GM12801 (cell line): ENCODE results near the gene SALL1.

Experiments used
- CTCF ChIP-seq: IDR thresholded peaks from one replicate; pipeline ENCODE4 v1.5.1; 2011; ENCODE audit warnings: control low read depth; ENCODE audit not compliant: insufficient read length; ENCODE audit errors: extremely low read depth

The SALL1 gene

GRCh38 chr16:51151435-51151960 lies 428 bp upstream of the SALL1 start:
- TF ChIP-seq CTCF, result no peak

DNA sequence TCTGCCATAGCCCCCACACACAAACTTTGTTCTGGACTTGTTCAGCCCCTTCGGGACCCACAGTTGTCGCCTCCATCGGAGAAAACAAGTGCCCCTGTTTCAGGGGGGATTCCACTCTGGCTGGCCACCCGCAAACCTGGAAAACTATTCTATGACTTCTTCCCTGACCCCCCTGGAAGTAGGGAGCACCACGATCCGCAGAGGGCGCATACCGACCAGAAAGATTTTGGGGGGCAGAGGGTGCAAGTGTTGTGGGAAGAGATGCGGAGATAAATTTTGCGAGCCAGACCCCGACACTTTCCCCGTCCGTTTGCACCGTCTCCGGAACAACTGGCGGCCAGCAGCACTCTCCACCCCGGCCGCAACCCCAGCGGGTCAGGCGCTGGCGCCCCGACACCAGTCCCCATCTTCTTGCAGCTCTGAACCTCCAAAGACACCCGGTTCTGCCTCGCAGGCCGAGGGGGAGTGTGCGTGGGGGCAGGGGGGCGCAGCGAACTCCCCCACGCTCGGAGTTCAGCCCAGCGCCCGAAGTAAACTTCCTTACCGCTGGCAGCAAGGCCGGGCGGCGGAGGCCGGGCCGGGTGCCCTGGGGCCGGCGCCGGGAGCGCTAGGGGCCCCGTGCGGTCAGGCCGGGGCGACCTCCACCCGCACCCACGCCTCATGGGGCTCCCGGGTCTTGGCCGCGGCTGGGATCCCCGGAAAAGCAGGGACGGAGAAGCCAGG lies 744 bp downstream of the SALL1 start:
- no peak for TF ChIP-seq CTCF

- TF ChIP-seq CTCF, result no peak
Measured at GRCh38 chr16:51149721-51150164, 1.3 kb downstream of the SALL1 start.

- TF ChIP-seq CTCF, result no peak
Measured at GRCh38 chr16:51149251-51149661, 1.8 kb downstream of the SALL1 start.

- no peak for TF ChIP-seq CTCF
Measured at GRCh38 chr16:51148678-51149228, 2.3 kb downstream of the SALL1 start.

- no peak for TF ChIP-seq CTCF
Measured at GRCh38 chr16:51147776-51148677, 3.0 kb downstream of the SALL1 start.
